Stimulated activated CD4-positive, alpha-beta T cell treated with anti-CD3 and anti-CD28 coated beads, Interleukin-12 subunit alpha, Interleukin-12 subunit beta, amount 100 ng/mL, for 48 hours (primary cell): ENCODE results near the gene UBR7.

Experiments
- DNase-seq, 3 donors: peaks; one replicate each; pipeline ENCODE4 v3.0.0-alpha.2; 2020; ENCODE audit warnings: low read depth in 2 of 3, low spot score in 1 of 3

Gene UBR7

DNA sequence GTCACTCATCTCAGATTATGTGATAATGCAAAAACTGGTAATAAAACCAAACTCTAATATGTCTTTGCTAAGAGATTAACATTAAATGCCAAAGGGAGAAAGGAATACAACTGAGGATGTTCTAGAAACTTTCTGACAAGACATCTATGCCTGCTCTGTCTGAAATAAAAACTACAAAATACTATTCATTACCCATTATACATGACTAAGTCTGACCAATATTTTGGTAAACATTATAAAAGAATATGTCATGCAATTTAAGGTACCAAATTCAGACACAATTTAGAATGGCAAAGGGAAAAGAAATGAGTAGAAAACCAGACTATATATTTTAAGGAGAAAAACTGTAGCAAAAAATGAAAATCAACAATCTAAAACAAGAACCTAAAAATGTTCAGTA is 39.5 kb downstream of the UBR7 start:
- no peak for DNase-seq

DNA sequence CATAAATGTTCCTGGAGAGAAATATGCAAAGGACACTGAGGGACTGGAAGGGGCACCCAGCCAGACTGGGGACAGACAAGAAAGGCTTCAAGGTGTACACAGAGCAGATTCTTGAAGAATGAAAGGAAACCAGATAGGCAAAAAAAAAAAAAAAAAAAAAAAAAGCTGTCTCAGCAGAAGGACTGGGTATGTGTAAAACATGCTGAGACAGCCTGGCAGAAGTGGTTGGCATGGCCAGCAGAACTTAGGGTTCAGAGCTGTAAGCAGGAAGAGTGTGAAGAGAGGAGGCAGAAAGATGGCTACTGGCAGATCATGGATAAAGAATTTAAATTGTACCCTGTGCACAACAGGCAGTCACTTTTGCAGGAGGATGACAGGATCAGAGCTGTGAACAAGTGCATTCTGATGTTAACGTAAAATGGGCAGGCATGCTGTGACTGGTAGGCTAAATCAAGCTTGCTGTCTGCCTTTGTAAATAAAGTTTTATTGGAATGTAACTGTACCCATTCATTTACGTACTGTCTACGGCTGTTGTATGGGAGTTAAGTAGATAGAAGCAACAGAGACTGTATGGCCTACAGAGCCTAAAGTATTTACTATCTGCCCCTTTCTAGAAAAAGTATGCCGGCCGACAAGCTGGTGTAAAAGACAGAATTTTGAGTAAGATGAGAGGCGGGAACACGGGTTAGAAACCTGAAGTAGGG is 42.2 kb downstream of the UBR7 start:
- DNase-seq, result no peak

DNA sequence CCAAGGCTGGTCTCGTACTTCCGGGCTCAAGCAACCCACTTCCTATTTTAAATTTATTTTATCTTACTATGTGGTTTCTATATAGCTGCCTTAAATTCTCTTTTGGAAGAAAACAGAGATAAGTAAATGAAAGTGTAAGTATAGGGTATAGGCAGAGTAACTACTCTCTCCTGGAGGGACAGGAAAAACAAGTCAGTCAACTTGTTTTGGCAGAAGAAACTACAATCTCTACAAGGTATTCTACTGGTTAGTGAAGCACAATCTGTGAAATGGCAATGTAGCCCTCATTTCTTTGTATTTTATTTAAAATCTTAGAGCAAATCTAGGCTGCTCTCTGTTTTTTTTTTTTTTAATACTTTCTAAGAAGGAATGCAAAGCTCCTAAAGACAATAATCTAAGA is 55.4 kb downstream of the UBR7 start:
- DNase-seq, result no peak

DNA sequence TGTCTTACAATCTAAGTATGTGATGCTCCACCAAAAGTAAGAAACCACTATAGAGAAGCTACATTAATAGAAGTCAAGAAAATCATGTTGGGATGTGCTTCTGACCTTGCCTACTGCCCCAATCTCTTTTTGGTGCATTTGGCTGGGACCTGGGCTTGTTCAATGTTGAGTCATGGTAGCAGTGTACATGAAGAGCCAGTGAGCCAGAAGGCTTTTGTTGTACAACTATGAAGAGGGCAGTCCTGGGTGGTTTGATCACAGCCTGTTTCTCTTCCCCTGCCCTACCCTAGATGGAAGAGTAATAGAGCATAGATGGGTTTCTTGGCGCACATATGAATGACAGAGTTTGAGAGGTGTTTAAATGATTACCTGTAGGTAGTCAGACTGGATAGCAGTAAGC is 56.4 kb downstream of the UBR7 start:
- no peak for DNase-seq

DNA sequence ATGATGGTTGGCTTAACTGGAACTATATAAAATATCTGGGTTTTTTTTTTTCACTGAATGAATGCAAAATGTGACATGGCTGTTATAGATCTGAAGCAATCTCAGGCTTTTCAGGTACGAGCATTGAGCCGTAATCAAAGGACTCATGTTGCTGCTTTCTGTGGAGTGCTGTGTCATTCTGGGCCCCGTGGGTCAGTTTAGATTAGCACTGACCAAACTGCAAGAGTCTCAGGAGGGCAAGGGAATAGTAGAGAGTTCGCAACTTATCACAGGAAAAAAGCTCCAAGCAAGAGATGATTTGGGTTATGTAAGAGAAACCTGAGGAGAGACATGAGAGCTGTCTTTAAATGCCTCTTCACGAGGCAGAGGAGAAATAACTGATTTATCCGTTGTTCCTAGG is 59.1 kb downstream of the UBR7 start:
- DNase-seq, result no peak

DNA sequence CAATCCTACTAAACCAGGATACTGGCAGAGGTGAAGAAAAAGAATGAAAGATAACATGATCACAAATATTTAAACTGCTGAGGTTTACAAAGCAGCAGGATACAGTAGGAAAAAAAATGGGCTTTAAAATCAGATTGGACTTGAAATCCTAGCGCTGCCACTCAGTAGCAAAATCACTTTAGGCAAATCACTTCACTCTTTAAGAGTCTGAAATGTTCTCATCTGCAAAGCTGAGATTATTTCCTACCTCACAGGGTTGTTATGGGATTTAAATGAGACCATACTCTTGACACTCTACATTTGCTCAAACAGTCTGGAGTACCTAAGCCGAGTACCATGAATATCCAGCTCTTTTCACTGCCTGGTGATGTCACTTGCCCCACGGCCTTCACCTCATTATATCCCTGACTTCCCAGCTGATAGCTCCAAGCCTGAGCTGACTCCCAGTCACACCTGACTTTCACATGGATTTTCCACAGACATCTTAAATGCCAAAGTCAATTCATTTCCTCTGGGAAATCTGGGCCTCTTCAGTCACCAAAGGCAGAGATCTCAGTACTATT is 60.2 kb downstream of the UBR7 start:
- no peak for DNase-seq

DNA sequence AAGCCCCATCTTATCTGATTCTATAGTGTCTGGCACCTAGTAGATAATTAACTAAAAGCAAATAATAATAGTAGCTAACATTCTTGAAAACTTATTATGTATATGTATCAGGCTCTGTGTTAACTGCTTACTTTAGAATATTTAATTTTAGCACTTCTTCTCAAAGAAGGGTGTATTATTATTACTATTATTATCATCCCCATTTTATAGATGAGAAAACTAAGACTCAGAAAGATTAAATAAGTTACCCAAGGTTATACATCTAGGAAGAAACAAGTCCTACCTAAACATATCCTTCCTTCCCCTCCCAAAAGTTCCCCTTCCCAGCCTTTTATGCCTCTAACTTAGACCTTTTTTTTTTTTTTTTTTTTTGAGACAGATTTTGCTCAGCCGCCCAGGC is 61.4 kb downstream of the UBR7 start:
- DNase-seq, result no peak

DNA sequence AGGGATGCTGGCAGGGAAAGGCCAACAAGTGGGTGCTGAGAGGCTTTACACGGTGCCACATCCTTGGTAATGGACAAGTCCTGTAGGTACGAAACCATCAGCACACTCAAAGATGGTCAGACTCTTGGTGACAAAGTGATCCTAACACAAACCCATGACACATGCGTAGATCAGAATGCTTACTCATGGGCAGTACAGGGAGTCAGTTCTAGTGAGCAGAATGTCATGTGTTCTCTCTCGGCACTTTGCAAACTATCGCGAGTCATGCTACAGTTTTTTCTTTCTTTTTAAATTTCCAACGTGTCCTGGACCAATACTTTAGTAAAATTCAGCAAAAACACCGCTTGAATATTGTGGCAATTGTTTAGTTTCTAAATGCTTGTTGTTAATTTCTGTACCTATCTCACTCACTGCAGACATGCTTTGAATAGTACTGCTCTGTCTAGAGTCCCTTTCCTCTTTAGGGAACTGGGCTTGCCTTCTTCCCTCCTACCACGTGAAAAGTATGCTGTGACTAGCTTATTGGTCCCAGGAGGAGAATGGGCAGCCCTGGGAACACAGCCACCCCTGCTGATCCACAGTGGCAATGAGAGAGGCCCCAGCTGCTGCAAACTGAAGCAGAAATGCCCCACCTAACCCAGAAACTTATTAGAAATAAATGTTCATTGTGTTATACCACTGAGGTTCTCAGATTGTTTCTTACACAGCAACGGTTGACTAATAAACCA is 62.4 kb downstream of the UBR7 start:
- no peak for DNase-seq

DNA sequence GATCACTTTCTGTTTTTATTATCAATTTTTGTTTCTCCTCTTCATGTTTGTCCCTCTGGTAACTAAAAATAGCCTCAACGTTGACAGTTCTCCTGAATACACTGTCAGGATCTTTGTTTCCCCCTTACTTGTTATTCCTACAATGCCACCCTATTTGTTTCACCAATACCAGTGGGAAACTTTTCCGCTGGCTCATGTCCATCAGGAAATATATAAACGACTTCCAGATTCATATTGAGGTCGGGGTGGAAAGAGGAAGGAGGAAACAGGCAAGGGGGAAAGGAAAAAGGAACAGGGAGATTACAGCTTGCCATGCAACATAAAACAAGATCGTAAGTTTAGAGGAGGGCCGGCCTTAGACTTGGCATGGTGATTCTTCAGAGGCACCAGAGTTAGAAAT is 64.1 kb downstream of the UBR7 start:
- DNase-seq, result no peak

DNA sequence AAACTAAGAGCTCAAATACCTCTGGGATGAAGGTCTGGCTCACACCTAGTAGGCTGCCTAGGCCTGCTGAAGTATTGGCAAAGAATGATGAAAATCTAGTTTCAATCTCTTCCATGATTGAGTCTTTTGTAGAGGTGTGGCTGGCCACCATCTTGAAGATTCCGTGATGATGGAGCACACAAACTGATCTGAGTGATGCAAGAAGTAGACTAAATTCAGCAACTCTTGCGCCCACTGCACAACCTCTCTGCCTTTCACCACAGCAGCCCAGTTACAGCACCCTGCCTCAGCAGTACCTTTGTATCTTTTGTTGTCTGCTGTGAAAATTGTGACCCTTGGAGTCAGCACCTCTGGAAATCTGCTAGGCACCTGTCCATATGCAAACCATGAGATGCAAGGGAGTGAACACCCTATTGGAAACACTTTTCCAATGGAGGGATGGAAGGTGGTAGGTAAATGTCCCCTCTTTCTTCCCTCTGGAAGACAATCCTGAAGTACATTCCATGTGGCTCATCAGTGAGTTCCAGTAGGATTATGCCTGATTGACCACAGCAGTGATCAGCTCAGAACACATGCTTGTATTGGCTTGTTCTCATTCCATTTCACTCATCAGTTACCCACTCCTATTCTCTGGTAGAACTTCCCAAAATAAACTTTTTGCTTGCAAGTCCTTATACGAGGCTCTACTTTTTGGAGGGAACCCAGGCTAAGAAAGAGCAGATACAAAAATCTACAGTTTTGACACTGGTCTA is 67.2 kb downstream of the UBR7 start:
- no peak for DNase-seq

DNA sequence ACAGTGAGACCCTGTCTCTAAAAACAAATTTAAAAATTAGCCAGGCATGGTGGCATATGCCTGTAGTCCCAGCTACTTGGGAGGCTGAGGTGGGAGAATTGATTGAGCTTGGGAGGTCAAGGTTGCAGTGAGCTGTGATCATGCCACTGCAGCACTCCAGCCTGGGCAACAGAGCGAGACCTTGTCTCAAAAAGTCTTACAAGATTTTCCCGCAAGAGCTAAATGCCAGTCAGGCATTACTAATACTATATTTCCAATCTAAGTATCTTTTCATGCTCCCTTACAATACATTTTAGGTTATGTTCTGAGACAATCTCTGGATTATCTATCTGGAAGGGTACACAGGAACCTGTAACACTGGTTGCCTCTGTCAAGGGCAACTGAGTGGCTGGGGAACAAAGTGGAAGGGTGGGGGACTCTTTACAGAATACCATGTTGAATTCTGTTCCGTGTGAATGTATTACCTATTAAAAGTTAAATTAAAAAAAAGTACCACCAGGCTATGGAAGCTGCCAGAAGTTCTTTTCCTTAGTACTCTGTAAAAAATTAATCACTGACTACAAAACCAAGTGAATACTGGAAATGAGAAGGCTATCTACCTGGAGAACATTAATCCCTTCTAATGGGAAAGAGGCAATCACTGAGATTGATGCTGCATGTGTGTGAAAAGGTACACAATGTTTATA is 69.1 kb downstream of the UBR7 start:
- DNase-seq, result no peak
